HFFc6 (cell line): ENCODE results near the gene OLFML2B. TPM values are rescaled to one million over a fixed set of nuclear protein-coding genes. Genes with fewer than 3 reads are reported as not detected.
A peak's percentile ranks its signal among the peaks of the same experiment; 100 is the strongest.

Source experiments
- DNase-seq: peaks from one replicate; pipeline ENCODE4 v3.0.0-alpha.2; 2018
- H3K27ac Mint-ChIP-seq: 2 replicates; pipeline ENCODE4 v1.8.0; 2020; ENCODE audit warnings: mild to moderate bottlenecking, mixed read lengths
- H3K27me3 Mint-ChIP-seq: 2 replicates; pipeline ENCODE4 v1.8.0; 2021; ENCODE audit warnings: mild to moderate bottlenecking, moderate library complexity, mixed read lengths; ENCODE audit not compliant: insufficient read depth
- H3K36me3 Mint-ChIP-seq: 2 replicates; pipeline ENCODE4 v1.8.0; 2021; ENCODE audit warnings: low read depth, mixed read lengths
- H3K4me1 Mint-ChIP-seq: 2 replicates; pipeline ENCODE4 v1.8.0; 2020; ENCODE audit warnings: low read depth, mixed read lengths
- H3K4me3 Mint-ChIP-seq: 2 replicates; pipeline ENCODE4 v1.8.0; 2020; ENCODE audit warnings: mild to moderate bottlenecking, moderate library complexity, mixed read lengths
- H3K9me3 Mint-ChIP-seq: 2 replicates; pipeline ENCODE4 v1.8.0; 2020; ENCODE audit warnings: mild to moderate bottlenecking, mixed read lengths
- total RNA-seq, 6 experiments: library from RNA; stranded (reverse); fragmentation: NEBNext Ultra II Directional; extraction: Animal tissue kit (Norgen Biotek cat#: 25700); gene quantifications; 2 replicates in 1 of 6; 3 replicates in 5 of 6; pipeline ENCODE4 v1.2.3, GENCODE V29; 2021
- TF ChIP-seq, protein P1 (sequence below): fragments of 200-600 bp; sonication (generic); IDR thresholded peaks from 2 replicates; pipeline ENCODE4 v1.5.0; 2021; ENCODE audit warnings: antibody characterized with exemption, mild to moderate bottlenecking

Gene OLFML2B
- total RNA-seq, 6 experiments from 2014 or later: 4.9 to 9.1 (median 7.0) TPM

GRCh38 chr1:162000053-162000420, 23.6 kb downstream of the OLFML2B start:
- Mint-ChIP-seq H3K4me3 (no peak overlapping the region), H3K27ac (no peak overlapping the region), H3K9me3 (no peaks in the 10 kb centered on the region), H3K36me3 (peaks cover 4% of the 10 kb centered on the region; the same call in 1 of the 2 replicates), H3K4me1 (peaks cover 27% of the 10 kb centered on the region), H3K27me3 (no peaks in the 10 kb centered on the region; the same call in 1 of the 2 replicates)
- TF ChIP-seq, protein P1, sequence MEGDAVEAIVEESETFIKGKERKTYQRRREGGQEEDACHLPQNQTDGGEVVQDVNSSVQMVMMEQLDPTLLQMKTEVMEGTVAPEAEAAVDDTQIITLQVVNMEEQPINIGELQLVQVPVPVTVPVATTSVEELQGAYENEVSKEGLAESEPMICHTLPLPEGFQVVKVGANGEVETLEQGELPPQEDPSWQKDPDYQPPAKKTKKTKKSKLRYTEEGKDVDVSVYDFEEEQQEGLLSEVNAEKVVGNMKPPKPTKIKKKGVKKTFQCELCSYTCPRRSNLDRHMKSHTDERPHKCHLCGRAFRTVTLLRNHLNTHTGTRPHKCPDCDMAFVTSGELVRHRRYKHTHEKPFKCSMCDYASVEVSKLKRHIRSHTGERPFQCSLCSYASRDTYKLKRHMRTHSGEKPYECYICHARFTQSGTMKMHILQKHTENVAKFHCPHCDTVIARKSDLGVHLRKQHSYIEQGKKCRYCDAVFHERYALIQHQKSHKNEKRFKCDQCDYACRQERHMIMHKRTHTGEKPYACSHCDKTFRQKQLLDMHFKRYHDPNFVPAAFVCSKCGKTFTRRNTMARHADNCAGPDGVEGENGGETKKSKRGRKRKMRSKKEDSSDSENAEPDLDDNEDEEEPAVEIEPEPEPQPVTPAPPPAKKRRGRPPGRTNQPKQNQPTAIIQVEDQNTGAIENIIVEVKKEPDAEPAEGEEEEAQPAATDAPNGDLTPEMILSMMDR: no peak
- no peak for DNase-seq

DNA sequence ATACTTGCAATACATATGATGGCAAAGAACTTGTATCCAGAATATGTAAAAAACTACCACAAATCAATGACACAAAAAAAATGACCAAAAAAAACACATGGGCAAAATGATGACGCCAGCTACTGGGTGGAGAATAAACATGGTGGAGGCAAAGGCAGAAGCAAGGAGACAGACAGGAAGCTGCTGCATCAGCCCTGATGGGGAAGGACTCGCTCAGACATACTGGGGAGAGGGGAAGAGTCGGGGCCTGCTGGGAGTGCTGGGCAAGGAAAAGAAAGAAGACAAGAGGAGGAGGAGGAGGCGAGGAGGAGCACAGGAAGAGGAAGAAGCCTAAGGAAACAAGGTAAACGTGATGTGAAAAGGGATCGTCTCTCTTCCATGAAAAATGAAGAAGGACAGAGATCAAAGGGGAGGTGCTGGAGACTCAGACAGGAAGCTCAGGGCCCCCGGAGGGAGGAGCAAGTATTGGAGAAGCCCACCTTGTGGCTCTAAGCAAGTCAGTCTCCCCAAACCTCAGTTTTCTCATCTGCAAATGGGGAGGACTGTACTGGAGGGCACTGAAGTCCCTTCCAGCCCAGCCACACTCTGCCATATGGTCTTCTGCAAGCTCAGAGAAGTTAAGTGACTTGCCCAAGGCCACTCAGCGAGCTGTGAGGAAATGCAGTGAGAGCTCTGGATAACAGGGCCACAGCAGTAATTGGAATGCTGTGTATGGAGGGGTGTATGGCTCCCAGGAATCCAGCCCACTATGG, 24.2 kb downstream of the OLFML2B start:
- TF ChIP-seq, protein P1: no peak
- peaks cover 4% of the 10 kb centered on the region; the same call in 1 of the 2 replicates for H3K36me3 Mint-ChIP-seq
- no peak for DNase-seq
- H3K27ac Mint-ChIP-seq: no peak overlapping the region
- H3K27me3 Mint-ChIP-seq: no peaks in the 10 kb centered on the region; the same call in 1 of the 2 replicates
- H3K9me3 Mint-ChIP-seq: no peaks in the 10 kb centered on the region
- H3K4me3 Mint-ChIP-seq: no peak overlapping the region
- H3K4me1 Mint-ChIP-seq: peaks cover 25% of the 10 kb centered on the region

- Mint-ChIP-seq H3K4me1 (peaks cover 25% of the 10 kb centered on the region), H3K4me3 (no peak overlapping the region), H3K9me3 (no peaks in the 10 kb centered on the region), H3K27ac (no peak overlapping the region), H3K36me3 (peaks cover 4% of the 10 kb centered on the region; the same call in 1 of the 2 replicates), H3K27me3 (no peaks in the 10 kb centered on the region; the same call in 1 of the 2 replicates)
- peak; percentile 37 for DNase-seq
- TF ChIP-seq, protein P1: no peak
Measured at GRCh38 chr1:161998811-161999210, 24.9 kb downstream of the OLFML2B start.

DNA sequence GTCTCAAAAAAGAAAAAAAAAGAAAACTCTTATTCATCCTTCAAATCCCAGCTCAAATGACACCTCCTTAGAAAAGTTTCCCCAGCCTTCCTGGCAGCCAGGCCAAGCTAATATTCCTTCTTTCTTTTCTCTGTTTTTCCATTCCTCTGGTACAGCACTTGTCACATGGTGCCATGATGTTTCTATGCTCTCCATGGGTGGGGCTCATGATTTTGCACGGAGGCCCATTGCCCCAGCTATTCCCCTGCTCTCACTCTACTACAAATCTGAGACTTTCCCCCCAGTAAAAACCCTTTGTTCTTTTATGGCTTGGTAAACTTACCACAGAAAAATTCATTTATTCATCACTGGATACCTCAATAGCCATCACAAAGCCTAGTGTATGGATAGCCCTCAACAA, 26.5 kb downstream of the OLFML2B start:
- peaks cover 9% of the 10 kb centered on the region; the same call in 1 of the 2 replicates for H3K36me3 Mint-ChIP-seq
- H3K9me3 Mint-ChIP-seq: no peaks in the 10 kb centered on the region
- no peak overlapping the region for H3K27ac Mint-ChIP-seq
- peaks cover 2% of the 10 kb centered on the region; the same call in 1 of the 2 replicates for H3K27me3 Mint-ChIP-seq
- H3K4me3 Mint-ChIP-seq: no peak overlapping the region
- DNase-seq: no peak
- peaks cover 10% of the 10 kb centered on the region for H3K4me1 Mint-ChIP-seq
- TF ChIP-seq, protein P1: no peak

DNA sequence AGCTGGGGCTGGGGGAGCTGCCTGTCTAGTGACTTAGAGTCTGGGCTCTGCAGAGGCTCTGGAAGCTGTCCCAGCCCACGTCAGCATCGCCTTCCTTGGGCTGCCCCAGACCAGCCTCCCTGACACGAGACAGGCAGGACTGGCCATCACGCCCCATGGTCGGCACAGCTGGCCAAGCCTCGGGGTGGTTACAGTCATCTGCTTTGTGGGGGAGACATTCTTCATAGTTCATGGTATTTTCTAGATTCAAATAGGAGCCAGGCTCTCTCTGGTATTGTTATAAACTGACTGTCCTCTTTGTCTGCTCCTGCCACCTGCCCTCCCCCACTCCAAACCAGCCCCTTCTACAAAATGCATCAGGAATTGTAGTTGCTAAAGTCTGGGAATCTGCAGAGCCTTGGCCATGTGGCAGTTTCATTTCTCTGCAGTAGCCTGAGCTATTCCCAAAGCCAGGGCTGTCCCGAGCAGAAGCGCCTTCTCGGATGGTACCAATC, 29.4 kb downstream of the OLFML2B start:
- peak overlapping the region; percentile 36; the same call in 1 of the 2 replicates for H3K4me3 Mint-ChIP-seq
- H3K27ac Mint-ChIP-seq: no peak overlapping the region; the same call in 1 of the 2 replicates
- H3K27me3 Mint-ChIP-seq: peaks cover 2% of the 10 kb centered on the region; the same call in 1 of the 2 replicates
- peaks cover 14% of the 10 kb centered on the region for H3K36me3 Mint-ChIP-seq
- H3K9me3 Mint-ChIP-seq: no peaks in the 10 kb centered on the region
- peaks cover 16% of the 10 kb centered on the region for H3K4me1 Mint-ChIP-seq
- TF ChIP-seq, protein P1: no peak
- DNase-seq: peak; percentile 38
